Sigmoid colon (tissue), 7 donors: ENCODE data around the gene THOC2. TPM values are rescaled to one million over a fixed set of nuclear protein-coding genes. Genes with fewer than 3 reads are reported as not detected.
A peak's percentile ranks its signal among the peaks of the same experiment; 100 is the strongest.
"Not testable (repeated sequence)": the region's sequence is repeated elsewhere in the genome, so short reads cannot be mapped to it uniquely, and the experiment has no call there.

Source experiments
- DNase-seq: peaks from one replicate; pipeline ENCODE4 v3.0.0-alpha.2; 2019
- H3K27ac ChIP-seq, 4 donors: fragments of 200-600 bp; sonication (generic); one replicate each; pipeline ENCODE4 v1.5.1; 2016 to 2019; ENCODE audit warnings: mild to moderate bottlenecking in 1 of 4
- H3K27me3 ChIP-seq, 3 donors: fragments of 200-600 bp; sonication (generic); one replicate each; pipeline ENCODE4 v1.5.1; 2019; ENCODE audit warnings: mild to moderate bottlenecking in 1 of 3
- H3K36me3 ChIP-seq, 4 donors: fragments of 200-600 bp; sonication (generic); one replicate each; pipeline ENCODE4 v1.5.1; 2016 to 2019
- H3K4me1 ChIP-seq, 4 donors: fragments of 200-600 bp; sonication (generic); one replicate each; pipeline ENCODE4 v1.5.1; 2017 to 2019
- H3K4me3 ChIP-seq, 4 donors: fragments of 200-600 bp; sonication (generic); one replicate each; pipeline ENCODE4 v1.5.1; 2017 to 2019; ENCODE audit warnings: mild to moderate bottlenecking in 2 of 4, moderate library complexity in 1 of 4
- H3K9me3 ChIP-seq, 4 donors: fragments of 200-600 bp in 3 of 4; sonication (generic) in 3 of 4; one replicate each; pipeline versions ENCODE4 v1.5.1 to v1.6.1; 2013 to 2019
- CTCF ChIP-seq, 4 experiments: fragments of 450-650 bp in 3 of 4; fragments of 200-600 bp in 1 of 4; IDR thresholded peaks; one replicate each; pipeline ENCODE4 v1.5.1; 2016 to 2019; ENCODE audit warnings: antibody characterized with exemption in 4 of 4, mild to moderate bottlenecking in 3 of 4, moderate library complexity in 2 of 4
- EP300 ChIP-seq, 4 donors: sonication (generic); formaldehyde crosslinking; IDR thresholded peaks; one replicate each; pipeline ENCODE4 v1.6.1; 2017; ENCODE audit warnings: antibody characterized with exemption in 4 of 4
- POLR2A ChIP-seq, 2 donors: fragments of 450-650 bp; IDR thresholded peaks; one replicate each; pipeline ENCODE4 v1.6.1; 2016; ENCODE audit warnings: antibody characterized with exemption in 2 of 2, mild to moderate bottlenecking in 2 of 2, moderate library complexity in 2 of 2
- POLR2AphosphoS5 ChIP-seq, 4 donors: sonication (generic); formaldehyde crosslinking; IDR thresholded peaks; one replicate each; pipeline ENCODE4 v1.6.1; 2017; ENCODE audit warnings: antibody characterized with exemption in 4 of 4
- WGBS, 2 donors: extraction: QIAGEN DNeasy Blood & Tissue Kit; methylation state at CpG; one replicate each; pipeline ENCODE4 v1.1.7; 2013; 5-methylcytosine and 5-hydroxymethylcytosine counted together
- intact Hi-C: fragments of 100-400 bp; cut with DNase I; formaldehyde crosslinking; loops from one replicate; pipeline ENCODE4 v1.15.1; 2023
- polyA plus RNA-seq, 3 donors: library from polyadenylated mRNA; stranded (reverse); fragments of 200-250 nt; gene quantifications; one replicate each; pipeline ENCODE4 v1.2.3, GENCODE V29; 2013
- total RNA-seq, 4 donors: library from RNA; depleted of rRNA; stranded (reverse); fragments of >200 nt; gene quantifications; one replicate each; pipeline ENCODE4 v1.1.0, GENCODE V29; 2016
- donor health status: healthy with polysubstance abuse.
- donor health status: Bipolar disorder and iron deficiency.
- donor health status: healthy.

THOC2 gene
- total RNA-seq (100 to 1,000 TPM in 2 of 4 donors, 10 to 100 TPM in 2; 85.6 to 126 (median 102) TPM), polyA plus RNA-seq (10 to 100 TPM; 17.4 to 36.8 (median 32.4) TPM)

- intact Hi-C loops: loop anchor here (10.0 kb wide), 1 partner anchor 248 kb away; no protein-coding TSS in a partner anchor
- H3K4me3 ChIP-seq: peak within 1 kb of the TSS; percentile 66 to 79 (median 70)
- WGBS, 2 donors: 0% methylated on average over 49 of the region's 49 CpGs
- TF ChIP-seq EP300 (IDR thresholded peaks at IDR 0.05): no peak
- TF ChIP-seq POLR2AphosphoS5 (IDR thresholded peaks at IDR 0.05): peak; percentile 44 to 79 (median 72)
- peak in 1 of 2 donors; percentile 32 for TF ChIP-seq POLR2A (IDR thresholded peaks at IDR 0.05)
- TF ChIP-seq CTCF (IDR thresholded peaks at IDR 0.05): peak; percentile 20 to 52 (median 40)
- no peaks in the 10 kb centered on the region for H3K9me3 ChIP-seq
- peak; percentile 92 for DNase-seq
- H3K4me1 ChIP-seq: peaks cover 0 to 32% (median 4%) of the 10 kb centered on the region in 4 donors
- H3K36me3 ChIP-seq: no peaks in the 10 kb centered on the region
- no peaks in the 10 kb centered on the region for H3K27me3 ChIP-seq
- H3K27ac ChIP-seq: peak within 1 kb of the TSS; percentile 81 to 88 (median 84)
Measured at GRCh38 chrX:123732670-123733363, at the start of gene THOC2. TSS of gene THOC2 (minus strand) at chrX:123733052. CDS start at chrX:123733022, 30 bp downstream.

GRCh38 chrX:123781786-123782185 lies 48.9 kb upstream of the THOC2 start:
- WGBS, 2 donors: 92 to 95% methylated on average over 10 of the region's 10 CpGs
- H3K27me3 ChIP-seq, H3K9me3 ChIP-seq, DNase-seq, H3K4me1 ChIP-seq, intact Hi-C loops, H3K4me3 ChIP-seq, H3K27ac ChIP-seq, H3K36me3 ChIP-seq: not testable (repeated sequence)

- DNase-seq: no peak
- Histone ChIP-seq H3K4me1 (no peaks in the 10 kb centered on the region), H3K4me3 (no peak overlapping the region), H3K9me3 (no peaks in the 10 kb centered on the region), H3K27ac (no peak overlapping the region), H3K36me3 (no peaks in the 10 kb centered on the region), H3K27me3 (no peaks in the 10 kb centered on the region)
- no peak for TF ChIP-seq POLR2A (IDR thresholded peaks at IDR 0.05)
- TF ChIP-seq POLR2AphosphoS5 (IDR thresholded peaks at IDR 0.05): no peak
- 0 to 6% methylated on average over 1 of the region's 1 CpG for WGBS, 2 donors
- intact Hi-C loops: no loop called here
Measured at GRCh38 chrX:123779908-123780396, 47.1 kb upstream of the THOC2 start.

GRCh38 chrX:123773258-123773988 lies 40.6 kb upstream of the THOC2 start:
- intact Hi-C loops: no loop called here
- no peaks in the 10 kb centered on the region for H3K27me3 ChIP-seq
- no peak overlapping the region for H3K27ac ChIP-seq
- no peak for DNase-seq
- WGBS, 2 donors: 91 to 93% methylated on average over 4 of the region's 4 CpGs
- H3K36me3 ChIP-seq: no peaks in the 10 kb centered on the region
- TF ChIP-seq POLR2A (IDR thresholded peaks at IDR 0.05): no peak
- no peak for TF ChIP-seq EP300 (IDR thresholded peaks at IDR 0.05)
- no peak for TF ChIP-seq POLR2AphosphoS5 (IDR thresholded peaks at IDR 0.05)
- TF ChIP-seq CTCF (IDR thresholded peaks at IDR 0.05): no peak
- no peak overlapping the region for H3K4me3 ChIP-seq
- H3K9me3 ChIP-seq: no peaks in the 10 kb centered on the region
- H3K4me1 ChIP-seq: no peaks in the 10 kb centered on the region

GRCh38 chrX:123771449-123772064 lies 38.7 kb upstream of the THOC2 start:
- intact Hi-C loops: no loop called here
- Histone ChIP-seq H3K36me3 (no peaks in the 10 kb centered on the region), H3K27me3 (no peaks in the 10 kb centered on the region), H3K4me3 (no peak overlapping the region), H3K9me3 (no peaks in the 10 kb centered on the region), H3K27ac (no peak overlapping the region), H3K4me1 (no peaks in the 10 kb centered on the region)
- WGBS, 2 donors: 59 to 74% methylated on average over 4 of the region's 4 CpGs
- DNase-seq: no peak
- no peak for TF ChIP-seq EP300 (IDR thresholded peaks at IDR 0.05)
- no peak for TF ChIP-seq POLR2A (IDR thresholded peaks at IDR 0.05)
- no peak for TF ChIP-seq CTCF (IDR thresholded peaks at IDR 0.05)
- no peak for TF ChIP-seq POLR2AphosphoS5 (IDR thresholded peaks at IDR 0.05)
